Trophoblast cell (in vitro differentiated cells and primary cell): ENCODE results near the gene PARD6A.

Experiments
- DNase-seq, 2 donors: peaks; one replicate each; pipeline ENCODE4 v3.0.0-alpha.2; 2016
- H2AFZ ChIP-seq: 2 replicates; pipeline ENCODE4 v1.6.1; 2013; ENCODE audit warnings: low read length, moderate library complexity, mild to moderate bottlenecking; ENCODE audit not compliant: insufficient read depth, poor library complexity
- H2AK5ac ChIP-seq: 2 replicates; pipeline ENCODE4 v1.6.1; 2013; ENCODE audit warnings: mild to moderate bottlenecking, low read length
- H2BK120ac ChIP-seq: 2 replicates; pipeline ENCODE4 v1.6.1; 2013; ENCODE audit warnings: low read length, mild to moderate bottlenecking, moderate library complexity; ENCODE audit not compliant: insufficient read depth, poor library complexity
- H2BK12ac ChIP-seq: 2 replicates; pipeline ENCODE4 v1.6.1; 2013; ENCODE audit warnings: mild to moderate bottlenecking, low read length, moderate library complexity
- H2BK5ac ChIP-seq: 2 replicates; pipeline ENCODE4 v1.6.1; 2013; ENCODE audit warnings: low read length, low read depth, moderate library complexity, mild to moderate bottlenecking; ENCODE audit not compliant: poor library complexity
- H3K14ac ChIP-seq: 2 replicates; pipeline ENCODE4 v1.6.1; 2013; ENCODE audit warnings: mild to moderate bottlenecking, low read length
- H3K18ac ChIP-seq: 2 replicates; pipeline ENCODE4 v1.6.1; 2013; ENCODE audit warnings: mild to moderate bottlenecking, low read length
- H3K23ac ChIP-seq: 2 replicates; pipeline ENCODE4 v1.6.1; 2013; ENCODE audit warnings: low read length
- H3K27ac ChIP-seq: 2 replicates; pipeline ENCODE4 v1.5.1; 2013; ENCODE audit warnings: low read depth, mild to moderate bottlenecking, inconsistent platforms, low read length, moderate library complexity
- H3K27me3 ChIP-seq: 2 replicates; pipeline ENCODE4 v1.6.1; 2013; ENCODE audit warnings: inconsistent platforms, mild to moderate bottlenecking, low read length, moderate library complexity; ENCODE audit not compliant: insufficient read depth
- H3K36me3 ChIP-seq, 2 experiments: 1 replicate in 1 of 2; 2 replicates in 1 of 2; pipeline ENCODE4 v1.6.1; 2013; ENCODE audit warnings: low read length in 2 of 2, mild to moderate bottlenecking in 2 of 2, moderate library complexity in 1 of 2; ENCODE audit not compliant: insufficient read depth in 2 of 2, control insufficient read depth in 1 of 2
- H3K4ac ChIP-seq: 2 replicates; pipeline ENCODE4 v1.6.1; 2013; ENCODE audit warnings: low read depth, mild to moderate bottlenecking, low read length, moderate library complexity
- H3K4me1 ChIP-seq, 2 experiments: 1 replicate in 1 of 2; 2 replicates in 1 of 2; pipeline ENCODE4 v1.6.1; 2013; ENCODE audit warnings: low read length in 2 of 2, mild to moderate bottlenecking in 2 of 2, moderate library complexity in 1 of 2; ENCODE audit not compliant: insufficient read depth in 2 of 2, control insufficient read depth in 1 of 2
- H3K4me2 ChIP-seq: 2 replicates; pipeline ENCODE4 v1.6.1; 2013; ENCODE audit warnings: inconsistent platforms, mild to moderate bottlenecking, low read length, moderate library complexity
- H3K4me3 ChIP-seq: 2 replicates; pipeline ENCODE4 v1.5.1; 2013; ENCODE audit warnings: mild to moderate bottlenecking, low read depth, low read length, inconsistent platforms
- H3K79me1 ChIP-seq: one replicate; pipeline ENCODE4 v1.6.1; 2013; ENCODE audit warnings: low read length
- H3K79me2 ChIP-seq: 2 replicates; pipeline ENCODE4 v1.6.1; 2013; ENCODE audit warnings: low read length, mild to moderate bottlenecking; ENCODE audit not compliant: control insufficient read depth, insufficient read depth, poor library complexity
- H3K9ac ChIP-seq: 2 replicates; pipeline ENCODE4 v1.6.1; 2013; ENCODE audit warnings: mild to moderate bottlenecking, low read length
- H3K9me3 ChIP-seq: 2 replicates; pipeline ENCODE4 v1.6.1; 2013; ENCODE audit warnings: low read depth, mild to moderate bottlenecking, control low read depth, inconsistent platforms, low read length; ENCODE audit not compliant: insufficient read depth
- H4K12ac ChIP-seq: 2 replicates; pipeline ENCODE4 v1.6.1; 2013; ENCODE audit warnings: low read depth, mild to moderate bottlenecking, low read length, moderate library complexity
- H4K8ac ChIP-seq: 2 replicates; pipeline ENCODE4 v1.6.1; 2013; ENCODE audit warnings: low read depth, mild to moderate bottlenecking, low read length, moderate library complexity
- H4K91ac ChIP-seq: one replicate; pipeline ENCODE4 v1.6.1; 2013; ENCODE audit warnings: low read depth, mild to moderate bottlenecking, low read length, moderate library complexity
- WGBS: extraction: QIAGEN DNeasy Blood & Tissue Kit; methylation state at CpG from one replicate; pipeline ENCODE4 v1.1.7; 2013; ENCODE audit warnings: missing lambda C conversion rate; ENCODE audit not compliant: insufficient read length, insufficient coverage; ENCODE audit errors: extremely low coverage; 5-methylcytosine and 5-hydroxymethylcytosine counted together

Gene PARD6A

DNA sequence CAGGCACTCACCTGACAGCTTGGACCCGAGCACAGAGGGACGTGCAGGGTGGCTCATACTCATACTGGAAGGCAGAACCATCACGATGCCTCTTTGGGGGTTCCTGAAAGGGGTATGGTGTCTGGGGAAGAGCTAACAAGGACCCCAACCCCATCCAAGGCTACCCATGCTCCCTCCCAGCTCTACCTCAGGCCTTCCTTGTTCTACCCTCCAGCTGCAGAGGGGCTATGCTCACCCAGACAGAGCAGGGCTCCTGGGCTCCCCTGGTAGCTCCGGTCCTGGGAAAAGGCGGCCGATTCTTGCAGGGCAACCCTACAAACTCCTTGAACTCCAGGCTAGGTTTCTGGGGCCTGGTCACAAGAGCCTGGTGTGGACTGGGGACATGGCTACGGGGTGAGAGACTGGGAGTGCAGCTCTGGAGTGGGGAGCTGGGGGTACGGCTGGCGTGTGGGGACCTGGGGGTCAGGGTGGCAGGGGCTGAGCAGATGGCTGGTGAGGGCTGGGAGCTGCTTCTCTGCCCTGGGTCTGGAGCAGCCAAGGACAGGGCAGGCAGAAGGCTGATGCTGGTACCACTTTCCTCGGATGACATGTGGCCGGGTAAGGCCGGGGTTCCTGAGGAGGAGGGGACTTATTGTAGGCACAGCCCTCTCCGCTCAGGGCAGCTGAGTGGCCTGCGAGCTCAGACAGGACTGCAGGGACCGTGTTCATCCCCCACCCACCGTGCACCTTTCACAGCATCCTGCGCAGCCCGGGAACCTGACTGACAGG, 2.8 kb upstream of the PARD6A start:
- Histone ChIP-seq H3K23ac (no peak overlapping the region), H2BK120ac (no peak overlapping the region), H3K79me2 (peaks cover 3% of the 10 kb centered on the region), H3K27ac (no peak overlapping the region), H3K4me2 (no peak overlapping the region), H3K14ac (no peak overlapping the region), H2AFZ (no peak overlapping the region), H3K9ac (no peak overlapping the region), H4K8ac (no peak overlapping the region), H3K4ac (no peak overlapping the region), H3K27me3 (no peaks in the 10 kb centered on the region), H4K91ac (no peak overlapping the region), H3K79me1 (peaks cover 7% of the 10 kb centered on the region), H3K36me3 (peaks cover 13 to 18% of the 10 kb centered on the region in 2 experiments), H2AK5ac (no peak overlapping the region), H3K18ac (no peak overlapping the region), H3K4me3 (no peak overlapping the region), H3K9me3 (no peaks in the 10 kb centered on the region), H2BK5ac (no peak overlapping the region), H3K4me1 (peaks cover 11 to 18% of the 10 kb centered on the region in 2 experiments), H2BK12ac (no peak overlapping the region), H4K12ac (no peak overlapping the region)
- no peak for DNase-seq
- no CpG with 5 or more reads among the region's 18 CpGs for WGBS

DNA sequence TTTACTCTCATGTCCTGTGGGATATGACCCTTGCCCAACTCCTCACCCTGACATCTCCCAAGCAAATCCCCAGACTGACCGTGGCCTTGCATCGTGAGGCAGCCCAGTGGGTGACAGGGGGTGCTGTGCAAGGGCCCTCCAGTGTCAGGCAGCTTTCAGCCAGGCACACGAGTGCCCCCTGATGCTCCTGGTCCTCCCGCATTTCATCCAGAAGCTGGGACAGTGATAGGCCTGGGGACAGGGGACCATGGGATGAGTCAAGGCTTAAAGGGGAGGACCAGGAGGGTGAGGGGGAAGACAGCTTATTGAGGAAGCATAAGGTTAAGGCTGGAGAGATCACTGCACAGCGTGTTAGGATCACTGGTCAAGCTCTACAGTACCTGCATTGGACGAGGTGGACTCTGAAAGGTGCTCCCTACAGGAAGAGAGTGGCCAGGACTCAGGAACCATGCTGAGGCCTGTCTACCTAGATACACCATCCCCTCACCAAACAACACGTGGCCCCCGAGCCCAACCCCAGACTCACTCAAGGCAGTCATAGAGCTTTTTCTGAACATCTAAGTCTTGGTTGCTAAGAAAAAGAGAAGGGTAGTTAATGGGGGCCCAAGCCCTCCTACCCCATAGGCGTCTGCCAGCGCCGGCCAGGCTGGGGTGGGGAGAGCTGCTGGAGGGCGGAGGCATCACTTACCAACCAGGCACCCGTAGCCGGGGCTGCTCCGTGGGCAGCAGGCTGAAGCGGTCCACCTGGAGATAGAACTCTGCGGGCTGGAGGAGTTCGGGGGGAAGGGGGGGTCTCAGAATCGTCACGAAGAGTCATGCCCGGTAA, 1.7 kb upstream of the PARD6A start:
- Histone ChIP-seq H2AK5ac (no peak overlapping the region), H3K9ac (peak overlapping the region; percentile 44), H4K12ac (no peak overlapping the region), H3K79me2 (peaks cover 3% of the 10 kb centered on the region), H2AFZ (no peak overlapping the region), H3K4me3 (peak overlapping the region; percentile 85), H3K14ac (no peak overlapping the region), H3K18ac (peak overlapping the region; percentile 18), H2BK120ac (no peak overlapping the region), H4K8ac (peak overlapping the region; percentile 85), H2BK5ac (no peak overlapping the region), H3K4ac (no peak overlapping the region), H3K27me3 (no peaks in the 10 kb centered on the region), H3K4me1 (peaks cover 5 to 10% of the 10 kb centered on the region in 2 experiments), H3K79me1 (peaks cover 7% of the 10 kb centered on the region), H3K9me3 (no peaks in the 10 kb centered on the region), H3K4me2 (peak overlapping the region; percentile 81), H3K23ac (no peak overlapping the region), H3K27ac (no peak overlapping the region), H3K36me3 (peaks cover 13 to 21% of the 10 kb centered on the region in 2 experiments), H4K91ac (no peak overlapping the region), H2BK12ac (no peak overlapping the region)
- DNase-seq, result no peak
- WGBS, result no CpG with 5 or more reads among the region's 21 CpGs

DNA sequence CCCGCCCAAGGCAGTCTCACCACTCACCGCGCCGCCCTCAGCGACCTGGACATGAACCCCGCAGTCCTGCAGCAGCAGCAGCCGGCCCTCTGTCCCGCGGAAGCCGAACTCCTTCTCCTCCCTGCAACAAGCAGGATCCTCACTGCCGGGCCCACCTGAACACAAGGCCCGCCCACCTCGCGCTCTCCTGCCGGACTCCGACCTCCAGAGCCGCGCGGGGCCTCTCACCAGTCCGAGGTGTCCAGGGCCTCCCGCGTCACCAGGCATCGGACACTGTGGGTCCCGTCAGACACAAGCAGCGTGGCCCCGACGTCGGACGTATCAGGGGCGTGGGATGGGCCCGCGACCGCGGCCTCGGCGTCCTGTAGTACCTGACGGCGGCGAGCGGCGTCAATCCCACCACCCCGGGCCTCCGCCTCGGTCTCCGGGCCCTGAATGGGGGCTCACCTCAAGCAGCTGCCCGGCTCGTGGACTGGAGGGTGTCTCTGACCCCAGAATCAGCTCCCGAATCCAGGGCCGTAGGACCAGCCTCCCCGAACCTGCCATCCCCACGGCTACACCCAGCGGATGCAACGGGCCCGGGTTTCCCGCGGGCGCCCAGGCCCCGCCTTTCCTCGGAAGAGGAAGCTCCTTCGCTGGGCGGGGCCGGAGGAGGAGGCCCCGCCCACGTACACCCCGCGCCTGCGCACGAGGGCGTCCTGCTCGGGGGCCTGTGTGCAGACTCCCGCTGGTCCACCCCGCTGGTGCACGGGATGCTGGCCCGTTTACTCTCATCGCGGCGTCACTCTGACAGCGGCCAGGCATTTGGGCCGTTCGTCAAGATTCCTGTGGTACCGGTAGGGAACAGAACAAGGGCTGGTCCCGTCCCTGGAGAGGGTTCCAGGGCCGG, 841 bp upstream of the PARD6A start, which contains the start of gene ACD:
Gene ACD (minus strand): TSS at position 586 of the 889 bp plus-strand sequence. CDS start 40 bp downstream, at position 546.
- Histone ChIP-seq H3K18ac (peak within 1 kb of the TSS; percentile 71), H3K4me2 (peak within 1 kb of the TSS; percentile 81), H4K12ac (peak within 1 kb of the TSS; percentile 59), H2BK5ac (peak within 1 kb of the TSS; percentile 10), H3K14ac (peak within 1 kb of the TSS; percentile 55), H2BK12ac (no peak within 1 kb of the TSS), H3K27ac (peak within 1 kb of the TSS; percentile 25), H3K36me3 (peaks cover 13 to 21% of the 10 kb centered on the region in 2 experiments), H4K8ac (peak within 1 kb of the TSS; percentile 88), H3K4me1 (peaks cover 5 to 10% of the 10 kb centered on the region in 2 experiments), H3K79me2 (peaks cover 3% of the 10 kb centered on the region), H3K27me3 (no peaks in the 10 kb centered on the region), H2BK120ac (peak within 1 kb of the TSS; percentile 47), H3K9ac (peak within 1 kb of the TSS; percentile 44), H3K23ac (no peak within 1 kb of the TSS), H3K4ac (no peak within 1 kb of the TSS), H3K4me3 (peak within 1 kb of the TSS; percentile 85), H2AFZ (peak within 1 kb of the TSS; percentile 80), H3K79me1 (peaks cover 7% of the 10 kb centered on the region), H2AK5ac (no peak within 1 kb of the TSS), H3K9me3 (no peaks in the 10 kb centered on the region), H4K91ac (peak within 1 kb of the TSS; percentile 68)
- no CpG with 5 or more reads among the region's 83 CpGs for WGBS
- DNase-seq, result peak; percentile 97 to 100
